HG02610 (cell line): ENCODE data around the gene DNAAF1.

Source experiments
- ATAC-seq: cut with Tn5 transposase; IDR thresholded peaks from one replicate; pipeline ENCODE4 v1.9.1; 2021; ENCODE audit warnings: mild to moderate bottlenecking, moderate library complexity; ENCODE audit not compliant: unreplicated experiment

Gene DNAAF1

DNA sequence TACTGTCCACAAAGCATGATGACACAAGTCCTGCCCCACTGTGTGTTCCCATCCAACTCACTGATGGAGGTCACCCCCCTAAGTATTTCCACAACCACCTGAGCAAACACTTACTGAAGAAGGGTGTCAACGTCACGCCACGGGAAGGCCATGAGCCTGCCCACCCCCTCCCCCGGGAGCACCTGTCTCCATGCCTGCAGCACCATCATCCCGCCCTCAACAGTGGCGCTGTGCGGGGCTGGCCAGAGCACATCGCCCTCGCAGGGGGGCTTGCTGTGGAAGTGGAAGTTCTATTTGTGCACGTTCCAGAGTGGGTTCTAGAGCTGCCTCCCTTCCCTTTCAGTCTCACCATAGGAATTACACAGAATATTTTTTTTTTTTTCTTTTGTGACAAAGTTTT is 24.1 kb upstream of the DNAAF1 start:
- ATAC-seq: no peak

DNA sequence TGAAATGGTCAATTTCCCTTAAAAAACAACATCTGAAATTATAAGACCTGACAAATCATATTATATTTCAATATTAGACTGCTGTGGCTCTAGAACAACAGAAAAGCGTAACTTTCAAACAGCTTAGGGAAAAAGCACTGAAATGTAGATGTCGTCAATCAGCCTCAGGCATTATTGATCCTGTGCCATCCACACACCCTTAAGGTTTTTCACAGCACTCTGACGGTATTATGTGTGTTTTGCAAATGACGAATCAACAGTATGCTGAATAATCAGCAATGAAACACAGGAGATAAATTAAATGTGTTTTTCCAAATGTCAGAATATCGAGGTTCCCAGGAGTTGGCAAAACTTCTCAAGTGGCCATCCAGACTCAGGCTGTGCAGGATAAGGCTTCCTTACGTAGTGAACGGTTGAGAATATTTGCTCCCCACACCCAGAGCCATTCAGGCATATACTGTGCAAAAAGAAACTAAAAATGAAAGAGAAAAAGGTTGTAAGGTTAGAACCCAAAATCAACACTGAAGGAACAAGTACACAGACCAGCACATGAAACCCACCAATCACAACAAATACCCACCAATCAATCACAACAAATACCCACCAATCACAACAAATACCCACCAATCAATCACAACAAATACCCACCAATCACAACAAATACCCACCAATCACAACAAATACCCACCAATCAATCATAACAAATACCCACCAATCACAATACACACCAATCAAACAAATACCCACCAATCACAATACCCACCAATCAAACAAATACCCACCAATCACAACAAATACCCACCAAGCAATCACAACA is 20.6 kb upstream of the DNAAF1 start:
- no peak for ATAC-seq

- ATAC-seq: no peak
Measured at GRCh38 chr16:84131117-84131516, 14.0 kb upstream of the DNAAF1 start.

- no peak for ATAC-seq
Measured at GRCh38 chr16:84132527-84133285, 12.4 kb upstream of the DNAAF1 start.

GRCh38 chr16:84136331-84137125 is 8.6 kb upstream of the DNAAF1 start:
- no peak for ATAC-seq

DNA sequence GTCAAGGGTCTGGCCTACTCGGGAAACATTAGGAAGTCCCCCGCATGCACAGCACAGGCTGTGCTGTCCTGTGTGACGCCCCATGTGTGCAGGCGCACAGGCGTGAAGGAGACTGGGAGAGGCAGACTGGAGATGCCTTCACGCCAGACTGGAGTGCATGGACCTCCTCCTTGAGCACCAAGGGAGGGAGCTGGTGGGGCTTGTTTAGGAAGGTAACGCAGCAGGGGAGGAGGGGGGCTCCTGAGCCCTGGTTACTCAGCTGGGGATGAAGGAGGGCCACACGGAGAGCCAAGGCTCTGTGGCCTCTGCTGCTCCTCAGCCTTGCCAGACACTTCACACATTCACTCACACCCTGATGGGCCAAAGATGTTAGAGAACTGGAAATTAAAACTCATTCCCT is 7.8 kb upstream of the DNAAF1 start:
- no peak for ATAC-seq

GRCh38 chr16:84137769-84138357 is 7.2 kb upstream of the DNAAF1 start:
- ATAC-seq: no peak

DNA sequence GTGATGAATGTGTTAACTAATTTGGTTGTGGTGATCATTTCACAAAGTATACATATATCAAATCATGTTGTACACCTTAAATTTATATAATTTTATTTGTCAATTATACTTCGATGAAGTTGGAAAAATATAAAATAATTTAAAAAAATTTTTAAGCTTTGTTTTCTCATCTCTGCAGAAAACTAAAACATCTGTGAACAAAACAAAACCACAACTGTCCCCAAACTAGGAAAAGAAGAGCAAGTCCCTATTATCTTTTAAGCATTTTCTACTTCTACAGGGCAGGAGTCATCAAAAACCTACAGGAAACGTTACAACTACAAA is 6.6 kb upstream of the DNAAF1 start:
- ATAC-seq: no peak

- peak; percentile 64 for ATAC-seq
Measured at GRCh38 chr16:84138824-84139627, 6.1 kb upstream of the DNAAF1 start.

DNA sequence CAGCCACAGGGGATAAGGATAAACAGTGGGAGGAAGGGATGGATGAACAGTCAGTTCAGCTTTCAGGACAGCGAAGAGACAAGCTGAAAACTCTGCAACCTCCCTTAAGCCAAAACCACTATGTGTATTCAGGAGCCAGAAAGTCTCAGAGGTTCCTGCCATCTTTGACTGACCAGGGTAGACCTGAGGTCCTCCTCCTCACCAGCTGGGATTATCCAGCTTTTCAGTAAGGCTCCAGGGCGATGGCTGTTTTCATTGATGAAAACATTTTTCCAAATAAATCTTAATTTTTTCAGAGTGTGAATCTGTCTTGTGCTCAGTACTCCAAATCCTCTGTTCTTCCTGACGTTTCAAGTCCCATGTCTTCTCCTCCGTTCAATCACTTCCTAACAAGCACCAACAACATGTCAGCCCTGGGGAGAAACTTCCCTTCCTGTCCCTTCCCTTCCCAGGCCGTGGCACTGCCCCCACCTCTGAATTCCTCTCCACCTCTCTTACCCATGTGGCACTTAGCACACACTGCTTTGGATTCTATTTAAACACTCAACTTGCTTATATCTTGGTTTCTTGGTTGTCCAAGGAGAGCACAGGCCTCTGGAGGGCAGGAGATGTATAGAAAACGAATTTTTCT is 5.4 kb upstream of the DNAAF1 start:
- no peak for ATAC-seq

DNA sequence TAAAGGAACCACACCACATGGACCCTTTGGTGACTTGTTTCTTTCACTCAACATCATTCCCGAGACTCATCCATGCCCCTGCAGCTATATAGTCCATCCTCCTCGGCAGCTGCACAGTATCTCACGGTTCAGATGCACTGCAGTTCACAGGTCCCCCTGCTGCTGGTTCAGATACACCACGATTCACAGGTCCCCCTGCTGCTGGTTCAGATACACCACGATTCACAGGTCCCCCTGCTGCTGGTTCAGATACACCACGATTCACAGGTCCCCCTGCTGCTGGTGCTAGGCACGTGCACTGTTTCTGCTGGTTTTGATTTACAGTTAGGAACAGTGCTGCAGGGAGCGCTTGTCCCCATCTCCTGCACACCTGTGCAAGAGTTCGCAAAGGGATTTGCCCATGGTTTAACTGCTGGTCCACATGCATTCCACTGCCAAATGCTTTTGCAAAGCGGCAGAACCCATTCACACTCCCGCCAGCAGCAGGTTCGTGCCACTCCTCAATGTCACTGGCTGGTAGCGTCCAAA is 3.9 kb upstream of the DNAAF1 start:
- no peak for ATAC-seq

- no peak for ATAC-seq
Measured at GRCh38 chr16:84143081-84143480, 2.0 kb upstream of the DNAAF1 start.

DNA sequence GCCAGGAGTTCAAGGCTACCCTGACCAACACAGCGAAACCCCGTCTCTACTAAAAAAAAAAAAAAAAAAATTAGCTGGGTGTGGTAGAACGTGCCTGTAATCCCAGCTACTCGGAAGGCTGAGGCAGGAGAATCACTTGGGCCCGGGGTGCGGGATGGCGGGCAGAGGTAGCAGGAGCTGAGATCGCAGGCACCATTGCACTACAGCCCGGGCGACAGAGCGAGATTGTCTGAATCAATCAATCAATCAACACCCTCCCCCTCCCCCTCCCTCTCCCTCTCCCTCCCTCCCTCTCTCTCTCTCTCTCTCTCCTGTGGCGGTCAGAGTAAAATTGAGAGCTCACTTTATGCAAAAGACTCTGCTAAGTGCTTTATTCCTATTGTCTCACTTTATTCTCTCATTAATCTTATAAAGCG is 1.3 kb upstream of the DNAAF1 start:
- ATAC-seq: no peak

DNA sequence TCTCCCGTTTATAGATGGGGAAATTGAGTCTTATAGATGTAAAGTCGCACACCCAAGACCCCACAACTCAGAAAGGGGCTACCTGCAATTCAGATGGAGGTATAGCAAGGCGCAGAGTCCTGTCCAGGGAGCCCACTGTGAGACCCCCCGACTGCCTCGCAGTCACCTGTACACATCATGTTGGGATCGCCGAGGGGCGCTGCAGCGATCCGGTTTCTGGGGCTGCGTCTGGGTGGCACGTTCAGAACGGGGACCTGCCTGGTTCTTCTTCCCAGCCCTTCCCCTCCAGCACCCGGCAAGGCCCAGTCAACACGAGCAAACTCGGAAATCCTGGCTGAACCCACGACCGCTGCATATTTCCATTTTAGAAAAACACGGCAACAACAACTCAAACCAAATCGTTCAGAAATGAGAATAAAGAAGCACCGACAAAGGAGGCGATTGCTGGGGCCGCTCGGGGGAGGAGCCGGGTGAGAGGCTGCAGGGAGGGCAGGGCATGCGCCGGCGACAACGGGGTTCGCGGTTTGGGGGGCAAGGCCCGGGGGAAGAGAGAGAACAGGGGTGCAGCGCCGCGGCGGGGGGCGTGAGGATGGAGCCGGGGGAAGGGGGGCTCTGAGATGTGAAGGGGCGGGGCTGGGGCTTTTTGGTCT is 774 bp upstream of the DNAAF1 start:
- ATAC-seq: no peak

- ATAC-seq: no peak
Measured at GRCh38 chr16:84150926-84151325, 5.8 kb downstream of the DNAAF1 start.

DNA sequence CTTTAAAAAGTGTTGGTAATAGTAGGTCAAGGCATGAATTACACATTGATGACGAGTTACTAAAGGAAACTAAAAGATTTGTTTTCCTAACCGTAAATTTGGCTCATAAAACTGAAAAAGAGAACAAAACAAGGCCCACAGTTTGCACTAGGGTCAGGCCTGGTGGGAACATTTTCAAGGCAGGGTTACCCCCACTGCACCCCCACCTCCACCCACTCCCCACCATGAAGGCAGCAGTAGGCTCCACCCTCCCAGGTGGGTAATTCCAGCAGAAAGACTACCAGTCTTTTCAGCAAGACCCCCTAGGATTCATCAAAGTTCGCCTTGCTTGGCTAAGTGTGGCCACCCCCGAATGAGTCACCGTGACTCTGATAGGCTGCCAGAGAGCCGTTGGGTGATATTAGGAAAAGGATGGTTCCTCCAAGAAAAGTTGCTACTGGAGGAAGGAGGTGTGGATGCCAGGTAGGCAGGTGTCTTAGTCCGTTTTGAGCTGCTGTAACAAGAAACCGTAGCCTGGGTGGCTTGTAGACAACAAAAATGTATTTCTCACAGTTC is 8.6 kb downstream of the DNAAF1 start:
- ATAC-seq: no peak

GRCh38 chr16:84155226-84155625 is 10.1 kb downstream of the DNAAF1 start:
- no peak for ATAC-seq

DNA sequence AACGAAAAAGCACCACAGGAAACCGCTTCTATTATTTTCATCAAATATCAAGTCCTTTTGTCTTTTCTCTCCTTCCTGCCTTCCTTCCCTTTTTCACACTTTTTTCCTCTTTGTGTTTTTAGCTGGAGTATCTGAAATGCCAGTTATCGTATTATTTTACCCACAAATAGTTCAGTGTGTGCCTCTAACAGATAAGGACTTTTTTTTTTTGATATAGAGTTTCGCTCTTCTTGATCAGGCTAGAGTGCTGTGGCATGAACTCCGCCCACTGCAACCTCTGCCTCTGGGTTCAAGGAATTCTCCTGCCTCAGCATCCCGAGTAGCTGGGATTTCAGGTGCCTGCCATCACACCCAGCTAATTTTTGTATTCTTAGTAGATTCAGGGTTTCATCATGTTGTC is 10.7 kb downstream of the DNAAF1 start:
- no peak for ATAC-seq

GRCh38 chr16:84156342-84156784 is 11.3 kb downstream of the DNAAF1 start:
- ATAC-seq: no peak
